C4-2B (cell line): Measurements from ENCODE around the gene DOC2A.
A peak's percentile ranks its signal among the peaks of the same experiment; 100 is the strongest.

Source experiments
- H3K27ac ChIP-seq: fragments of 450-650 bp; 2 replicates; pipeline ENCODE4 v1.5.1; 2017
- ZFX ChIP-seq: fragments of 450-650 bp; IDR thresholded peaks from 2 replicates; pipeline ENCODE4 v1.6.1; 2017
- TF ChIP-seq, protein P1 (sequence below): fragments of 450-650 bp; conservative IDR thresholded peaks from 2 replicates; pipeline ENCODE4 v1.5.1; 2017; ENCODE audit warnings: mild to moderate bottlenecking

The DOC2A gene

DNA sequence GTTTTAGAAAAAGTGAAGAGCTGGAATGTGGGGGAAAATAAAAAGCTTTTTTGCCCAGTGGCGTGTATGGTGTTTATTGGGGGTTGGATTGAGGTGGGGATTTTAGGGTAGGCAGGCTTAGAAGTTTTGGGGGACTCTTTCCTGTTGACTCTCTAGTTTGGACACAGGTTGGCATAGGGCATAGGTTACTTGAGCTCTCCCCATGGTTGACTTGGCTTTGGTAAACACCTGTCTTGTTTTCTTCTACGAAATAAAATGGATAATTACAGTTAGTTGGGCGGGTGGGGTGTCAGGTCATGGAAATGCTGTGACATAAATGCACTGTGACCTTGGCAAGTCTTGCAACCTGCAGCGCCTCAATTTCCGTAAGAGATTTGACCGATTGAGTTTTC, 37.8 kb downstream of the DOC2A start:
- peak overlapping the region; percentile 89 for H3K27ac ChIP-seq
- TF ChIP-seq, protein P1, sequence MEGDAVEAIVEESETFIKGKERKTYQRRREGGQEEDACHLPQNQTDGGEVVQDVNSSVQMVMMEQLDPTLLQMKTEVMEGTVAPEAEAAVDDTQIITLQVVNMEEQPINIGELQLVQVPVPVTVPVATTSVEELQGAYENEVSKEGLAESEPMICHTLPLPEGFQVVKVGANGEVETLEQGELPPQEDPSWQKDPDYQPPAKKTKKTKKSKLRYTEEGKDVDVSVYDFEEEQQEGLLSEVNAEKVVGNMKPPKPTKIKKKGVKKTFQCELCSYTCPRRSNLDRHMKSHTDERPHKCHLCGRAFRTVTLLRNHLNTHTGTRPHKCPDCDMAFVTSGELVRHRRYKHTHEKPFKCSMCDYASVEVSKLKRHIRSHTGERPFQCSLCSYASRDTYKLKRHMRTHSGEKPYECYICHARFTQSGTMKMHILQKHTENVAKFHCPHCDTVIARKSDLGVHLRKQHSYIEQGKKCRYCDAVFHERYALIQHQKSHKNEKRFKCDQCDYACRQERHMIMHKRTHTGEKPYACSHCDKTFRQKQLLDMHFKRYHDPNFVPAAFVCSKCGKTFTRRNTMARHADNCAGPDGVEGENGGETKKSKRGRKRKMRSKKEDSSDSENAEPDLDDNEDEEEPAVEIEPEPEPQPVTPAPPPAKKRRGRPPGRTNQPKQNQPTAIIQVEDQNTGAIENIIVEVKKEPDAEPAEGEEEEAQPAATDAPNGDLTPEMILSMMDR = no peak
- TF ChIP-seq ZFX = no peak

DNA sequence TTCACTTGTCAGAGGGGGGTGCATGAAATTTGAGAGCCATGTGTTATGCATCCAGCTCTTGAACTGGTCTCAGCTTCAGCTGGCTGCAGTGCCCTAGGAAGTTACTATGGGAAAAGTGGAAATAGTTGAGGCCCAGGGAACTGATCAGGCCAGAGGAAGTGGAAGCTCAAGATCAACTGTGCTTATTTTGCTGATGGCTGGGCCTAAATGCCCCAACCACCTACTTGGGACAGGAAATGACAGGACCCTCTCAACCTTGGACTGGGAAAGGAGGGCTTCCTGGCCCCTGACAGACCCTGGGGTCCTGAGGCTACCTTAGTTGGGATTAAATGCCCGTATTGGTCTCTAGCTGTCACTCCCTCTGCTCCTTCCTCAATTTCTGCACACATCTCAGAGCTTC, 38.3 kb downstream of the DOC2A start:
- no peak overlapping the region for H3K27ac ChIP-seq
- TF ChIP-seq, protein P1 = no peak
- TF ChIP-seq ZFX = no peak

DNA sequence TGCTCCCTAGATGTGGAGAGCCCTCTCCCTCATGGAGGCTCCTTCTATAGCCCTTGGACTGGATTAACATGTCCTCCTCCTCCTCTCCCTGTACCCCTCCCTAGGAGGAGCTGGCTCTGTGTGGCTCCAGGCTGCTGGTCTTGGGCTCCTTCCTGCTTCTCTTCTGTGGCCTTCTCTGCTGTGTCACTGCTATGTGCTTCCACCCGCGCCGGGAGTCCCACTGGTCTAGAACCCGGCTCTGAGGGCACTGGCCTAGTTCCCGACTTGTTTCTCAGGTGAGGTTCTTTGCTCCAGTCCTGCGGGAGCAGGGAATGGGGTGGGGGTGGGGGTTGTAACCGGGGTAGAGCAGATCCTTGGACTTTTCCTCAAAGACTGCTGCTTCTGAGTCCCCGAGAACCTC, 39.5 kb downstream of the DOC2A start:
- H3K27ac ChIP-seq = no peak overlapping the region
- TF ChIP-seq ZFX = no peak
- TF ChIP-seq, protein P1 = no peak

DNA sequence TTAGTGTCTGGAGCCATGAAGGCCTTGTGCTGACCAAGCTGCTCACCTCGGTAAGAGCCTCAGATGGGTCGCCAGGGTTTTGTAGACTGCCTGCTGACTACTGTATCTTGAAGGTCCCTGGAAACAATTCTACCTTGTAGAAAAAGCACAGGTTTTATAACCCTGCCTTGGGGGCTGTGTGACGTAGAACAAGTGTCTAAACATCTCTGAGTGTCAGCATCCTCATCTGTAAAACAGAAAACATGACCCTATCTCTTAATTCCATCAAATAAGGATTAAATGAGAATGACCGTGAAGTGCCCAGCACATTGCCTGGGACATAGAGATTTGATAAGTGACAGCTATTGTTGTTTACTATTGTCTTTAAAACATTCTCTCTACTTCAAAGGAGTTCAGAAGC, 42.6 kb downstream of the DOC2A start:
- no peak for TF ChIP-seq ZFX
- H3K27ac ChIP-seq = no peak overlapping the region

DNA sequence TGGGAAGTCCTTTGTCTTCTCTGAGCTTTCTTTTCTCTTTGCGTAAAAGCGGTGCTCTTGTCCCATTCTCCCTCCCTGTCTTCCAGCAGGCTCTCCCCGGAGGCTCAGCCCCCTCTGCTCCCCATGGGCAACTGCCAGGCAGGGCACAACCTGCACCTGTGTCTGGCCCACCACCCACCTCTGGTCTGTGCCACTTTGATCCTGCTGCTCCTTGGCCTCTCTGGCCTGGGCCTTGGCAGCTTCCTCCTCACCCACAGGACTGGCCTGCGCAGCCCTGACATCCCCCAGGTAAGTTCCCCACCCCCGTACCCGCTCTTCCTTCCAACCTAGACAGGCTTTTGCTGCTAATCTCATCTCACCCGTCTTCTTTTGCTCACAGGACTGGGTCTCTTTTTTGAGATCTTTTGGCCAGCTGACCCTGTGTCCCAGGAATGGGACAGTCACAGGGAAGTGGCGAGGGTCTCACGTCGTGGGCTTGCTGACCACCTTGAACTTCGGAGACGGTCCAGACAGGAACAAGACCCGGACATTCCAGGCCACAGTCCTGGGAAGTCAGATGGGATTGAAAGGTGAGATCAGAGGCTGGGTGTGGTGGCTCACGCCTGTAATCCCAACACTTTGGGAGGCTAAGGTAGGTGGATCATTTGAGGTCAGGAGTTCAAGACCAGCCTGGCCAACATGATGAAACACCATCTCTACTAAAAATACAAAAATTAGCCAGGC, 47.6 kb downstream of the DOC2A start:
- peak overlapping the region; percentile 75 for H3K27ac ChIP-seq
- no peak for TF ChIP-seq ZFX
- TF ChIP-seq, protein P1 = no peak

DNA sequence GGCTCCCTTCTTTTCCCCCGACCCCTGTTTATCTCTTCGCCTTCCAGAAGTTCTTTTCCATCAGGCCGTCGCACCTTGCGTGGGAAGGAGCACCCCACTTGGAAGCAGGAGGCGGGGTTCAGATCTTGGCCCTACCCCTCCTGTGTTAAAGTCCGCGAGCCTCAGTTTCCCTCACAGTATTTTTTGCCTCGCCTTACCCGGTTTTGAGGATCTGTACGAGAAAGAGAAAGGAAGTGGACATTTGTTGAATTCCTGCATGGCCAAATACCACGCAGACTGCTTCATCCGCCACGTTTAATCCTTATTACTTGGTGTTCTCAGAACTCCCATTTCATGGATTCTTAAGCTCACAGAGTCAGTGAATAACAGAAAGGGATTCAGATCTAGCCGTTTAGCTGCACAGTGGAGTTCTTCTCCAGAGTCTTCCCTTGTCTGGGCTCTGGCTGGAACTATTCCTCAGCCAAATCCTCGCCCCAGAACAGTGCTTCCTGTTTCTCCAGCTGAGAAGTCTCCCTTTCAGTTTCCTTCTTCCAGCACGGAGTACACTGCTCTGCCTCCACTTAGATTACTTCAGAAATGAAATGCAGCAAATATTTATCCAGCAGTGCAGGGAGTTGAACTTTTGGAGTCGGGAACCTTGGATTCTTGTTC, 48.4 kb downstream of the DOC2A start:
- H3K27ac ChIP-seq = peak overlapping the region; percentile 75
- TF ChIP-seq, protein P1 = no peak
- no peak for TF ChIP-seq ZFX

DNA sequence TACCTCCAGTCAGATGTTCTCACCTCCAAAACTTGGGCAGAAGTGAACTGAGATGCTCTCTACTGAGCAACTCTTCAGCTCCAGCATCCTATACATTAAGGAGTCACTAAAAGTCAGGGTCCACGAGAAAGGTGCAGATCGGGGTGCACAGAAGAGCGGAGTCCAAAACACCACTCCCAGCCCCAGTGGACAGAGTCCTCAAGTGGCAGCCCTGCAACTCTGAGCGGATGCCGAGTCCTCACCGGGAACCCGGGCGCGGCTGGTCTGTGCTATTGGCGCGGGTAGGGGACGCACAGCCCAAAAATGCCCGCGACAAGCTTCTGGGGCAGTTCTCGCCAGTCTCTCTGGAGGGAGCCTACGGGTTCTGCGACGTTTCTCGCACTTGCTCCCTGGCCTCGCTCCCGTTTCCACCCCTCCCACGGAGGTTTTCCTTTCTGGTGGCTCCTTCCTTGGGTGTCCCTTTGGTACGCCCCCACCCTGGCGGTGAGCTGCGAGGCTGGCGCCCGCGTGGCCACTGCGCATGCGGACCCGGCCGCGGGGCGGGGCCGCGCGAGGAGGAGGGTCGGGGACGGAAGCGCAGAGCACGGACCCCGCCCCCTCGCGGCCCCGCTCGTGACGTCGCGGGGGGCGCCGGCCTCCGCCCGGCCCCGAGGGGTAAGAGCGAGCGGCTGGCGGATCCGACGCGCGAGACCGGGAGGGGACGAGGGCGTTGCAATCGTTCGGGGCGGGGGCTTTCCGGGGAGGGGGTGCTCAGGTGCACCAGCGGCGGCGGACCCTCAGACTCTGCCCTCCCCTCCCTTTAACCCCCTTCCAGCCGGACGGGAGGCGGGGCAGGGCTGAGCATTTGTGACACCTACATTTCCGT, 49.1 kb downstream of the DOC2A start, which contains the start of gene TMEM219:
TMEM219 (plus strand) TSS at position 601 of the 865 bp plus-strand sequence. CDS start 1,065 bp downstream, outside the sequence.
- TF ChIP-seq, protein P1 = no peak; the same call in 1 of the 2 replicates
- no peak for TF ChIP-seq ZFX

More for the DNA sequence above, 49.1 kb downstream of the DOC2A start, which contains the start of gene TMEM219:
- peak within 1 kb of the TSS; percentile 75 for H3K27ac ChIP-seq
